ENCODE results near the gene ITGB7.

Gene ITGB7

GRCh38 chr12:53152390-53152789 is 54.7 kb downstream of the ITGB7 start:
- DNase-seq (ENCODE audit: low spot score): no peak
- FAIRE-seq: no peak

DNA sequence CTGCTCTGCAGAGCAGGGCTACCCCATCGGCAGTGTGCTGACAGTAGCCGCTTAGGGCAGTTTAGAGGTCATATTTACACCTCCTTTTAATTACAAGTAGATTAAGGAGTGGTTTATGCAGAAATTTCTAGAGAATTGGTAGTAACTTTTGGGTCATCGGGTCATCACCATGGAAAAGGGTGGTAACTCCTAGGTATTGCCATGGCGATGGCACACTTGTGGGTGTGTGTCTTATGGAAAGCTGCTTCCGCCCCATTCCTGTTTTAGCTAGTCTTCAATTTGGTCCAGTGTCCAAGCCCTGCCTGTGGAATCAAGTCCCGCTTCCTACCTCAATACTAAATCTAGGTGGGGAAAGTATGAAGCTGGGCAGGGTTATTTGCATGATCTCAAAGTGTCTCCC is 56.0 kb downstream of the ITGB7 start:
- no peak for FAIRE-seq
- no peak for DNase-seq (ENCODE audit: low spot score)

DNA sequence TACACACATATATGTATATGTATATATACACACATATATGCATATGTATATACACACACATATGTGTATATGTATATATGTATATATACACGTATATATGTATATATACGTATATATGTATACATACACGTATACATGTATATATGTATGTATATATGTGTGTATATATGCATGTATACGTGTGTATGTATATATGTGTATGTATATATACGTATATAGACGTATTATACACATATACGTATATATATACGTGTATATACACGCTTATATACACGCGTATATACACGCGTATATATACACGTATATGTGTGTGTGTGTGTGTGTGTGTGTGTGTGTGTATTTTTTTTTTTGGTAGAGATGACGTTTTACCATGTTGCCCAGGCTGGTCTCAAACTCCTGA is 59.4 kb downstream of the ITGB7 start:
- DNase-seq (ENCODE audit: low spot score): no peak
- no peak for FAIRE-seq

DNA sequence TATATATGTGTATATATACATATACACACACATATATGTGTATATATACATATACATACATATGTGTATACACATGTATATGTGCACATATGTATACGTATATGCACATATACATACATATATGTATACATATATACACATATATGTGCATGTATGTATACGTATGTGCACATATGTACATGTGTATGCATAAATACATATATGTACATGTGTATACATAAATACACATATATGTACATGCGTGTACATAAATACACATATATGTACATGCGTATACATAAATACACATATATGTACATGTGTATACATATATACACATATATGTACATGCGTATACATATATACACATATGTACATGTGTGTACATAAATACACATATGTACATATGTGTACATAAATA is 59.9 kb downstream of the ITGB7 start:
- DNase-seq (ENCODE audit: low spot score) (no peak), FAIRE-seq (no peak)

GRCh38 chr12:53145383-53146260 is 61.4 kb downstream of the ITGB7 start:
- no peak for FAIRE-seq

DNA sequence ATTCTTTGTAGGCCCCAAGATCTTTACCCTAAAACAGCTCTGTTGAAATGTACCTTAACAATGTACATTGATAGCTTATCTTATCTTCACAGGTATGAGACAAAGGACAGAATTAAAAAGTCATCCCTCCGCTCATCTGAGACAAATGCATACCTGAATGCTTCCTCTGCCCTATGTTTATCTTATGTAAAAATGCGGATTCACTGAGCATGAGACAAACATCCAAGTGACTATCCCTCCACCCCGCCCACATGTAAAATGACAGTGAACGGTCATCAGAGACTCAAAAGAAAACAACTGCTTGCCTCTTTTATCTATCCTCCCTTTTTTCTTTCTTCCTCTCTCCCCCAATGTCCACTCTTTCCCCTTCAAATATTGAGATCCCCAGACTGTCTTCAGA is 63.7 kb downstream of the ITGB7 start:
- DNase-seq (ENCODE audit: low spot score) (no peak), FAIRE-seq (no peak)

More at GRCh38 chr12:53145383-53146260, 61.4 kb downstream of the ITGB7 start:
- DNase-seq (ENCODE audit: low spot score): no peak

All from RCC 7860 (cell line).